PC-3 (cell line): ENCODE data around the gene CEBPZOS.

ENCODE experiments used
- CTCF ChIP-seq: fragments of 300-600 bp; sonication (generic); conservative IDR thresholded peaks from 2 replicates; pipeline ENCODE4 v1.5.1; 2017; ENCODE audit warnings: antibody characterized with exemption, low read depth, mild to moderate bottlenecking, low read length
- EZH2 ChIP-seq: fragments of 300-600 bp; sonication (generic); IDR thresholded peaks from one replicate; pipeline ENCODE4 v1.6.1; 2017; ENCODE audit warnings: antibody characterized with exemption, mild to moderate bottlenecking, low read length; ENCODE audit not compliant: unreplicated experiment

- TF ChIP-seq CTCF (no peak), EZH2 (no peak)
Observed at GRCh38 chr2:37205689-37206341, 9.5 kb downstream of the CEBPZOS start.
